ENCODE results near the gene UBE2J1. TPM values are rescaled to one million over a fixed set of nuclear protein-coding genes. Genes with fewer than 3 reads are reported as not detected.

Gene UBE2J1
- total and polyA plus RNA-seq, 10 of the 15 experiments (the other 5 are each of a cell fraction or from before 2014, with no cell fraction given), result 48.7 to 131 (median 90.0) TPM

GRCh38 chr6:89278956-89279355, 73.6 kb downstream of the UBE2J1 start:
- Histone ChIP-seq H3K4me3 (no peak overlapping the region), H3K36me3 (ENCODE audit: control insufficient read depth in 2 of 2, insufficient read depth in 2 of 2, low read length in 1 of 2) (no peaks in the 10 kb centered on the region), H3K4me2 (ENCODE audit: control insufficient read depth, insufficient read depth) (no peak overlapping the region), H3K79me2 (ENCODE audit: control insufficient read depth, insufficient read depth, low read length) (no peaks in the 10 kb centered on the region), H3K27ac (ENCODE audit: control insufficient read depth, insufficient read depth) (no peak overlapping the region), H3K27me3 (replicated peaks in 1 of 2; ENCODE audit: control insufficient read depth in 2 of 2, insufficient read depth in 2 of 2, low read length in 1 of 2) (no peaks in the 10 kb centered on the region), H3K4me1 (ENCODE audit: control insufficient read depth, insufficient read depth, low read length) (peaks cover 7% of the 10 kb centered on the region), H3K9ac (ENCODE audit: control insufficient read depth, insufficient read depth, low read length) (no peak overlapping the region), H4K20me1 (ENCODE audit: control insufficient read depth, insufficient read depth) (no peaks in the 10 kb centered on the region), H2AFZ (ENCODE audit: control insufficient read depth, low read depth, low read length) (no peak overlapping the region), H3K9me3 (replicated peaks; ENCODE audit: control insufficient read depth, insufficient read depth, low read length) (no peaks in the 10 kb centered on the region)
- BruUV-seq (replicated peaks), result no TSS peak
- CTCF ChIA-PET, result interaction anchor here (1.6 to 2.9 kb wide), 5 partner anchors 20 to 331 kb away, joined by 4 to 23 read pairs (median 9); no protein-coding TSS in a partner anchor
- ATAC-seq (no peak), FAIRE-seq (no peak), DNase-seq (ENCODE audit: low read depth, low spot score) (no peak)
- intact Hi-C loops (cut with micrococcal nuclease; ENCODE audit: unreplicated experiment), result no loop called here
- 73% methylated on average over 9 of the region's 9 CpGs for WGBS (ENCODE audit: insufficient coverage, insufficient replicate concordance, low lambda C conversion rate, missing lambda C conversion rate)
- RAD21 ChIA-PET (ENCODE audit: unreplicated experiment), result interaction anchor here (1.1 kb wide), 1 partner anchor 89 kb away, joined by 3 read pairs; no protein-coding TSS in a partner anchor
- SMC1A ChIA-PET (ENCODE audit: uncharacterized antibody, unreplicated experiment), result interaction anchor here (0.8 to 1.9 kb wide), 2 partner anchors 89 to 93 kb away, joined by 3 to 10 read pairs; no protein-coding TSS in a partner anchor
- in situ Hi-C loops (cut with MboI), result no loop called here
- POLR2A ChIA-PET, result interaction anchor here (1.0 kb wide), 1 partner anchor 19 kb away, joined by 3 read pairs; no protein-coding TSS in a partner anchor
- no peak for TF ChIP-seq ATF2 (IDR thresholded peaks at IDR 0.05; ENCODE audit: low read length)
- no peak for TF ChIP-seq MEF2A (IDR thresholded peaks at IDR 0.05; ENCODE audit: insufficient read depth, low read depth, low read length)
- no peak for TF ChIP-seq KAT2A (conservative IDR thresholded peaks at IDR 0.05; ENCODE audit: control insufficient read depth, low read depth, low read length)
- no peak for TF ChIP-seq CBFB (IDR thresholded peaks at IDR 0.05; ENCODE audit: low read depth)
- no peak for TF ChIP-seq BCL3 (IDR thresholded peaks at IDR 0.05; ENCODE audit: borderline replicate concordance, insufficient read depth, low read depth, low read length, poor library complexity, severe bottlenecking)
- TF ChIP-seq CBX5 (IDR thresholded peaks at IDR 0.05; ENCODE audit: low read depth), result no peak
- no peak for TF ChIP-seq GABPA (IDR thresholded peaks at IDR 0.05; ENCODE audit: low read depth)
- TF ChIP-seq IKZF2 (IDR thresholded peaks at IDR 0.05), result no peak
- no peak for TF ChIP-seq ZBTB40 (IDR thresholded peaks at IDR 0.05; ENCODE audit: borderline replicate concordance)
- TF ChIP-seq ZSCAN29 (IDR thresholded peaks at IDR 0.05), result no peak
- no peak for TF ChIP-seq RFX5 (IDR thresholded peaks at IDR 0.05; ENCODE audit: low read depth, low read length)
- no peak for TF ChIP-seq NFYA (IDR thresholded peaks at IDR 0.05; ENCODE audit: borderline replicate concordance, low read depth, low read length)
- no peak for TF ChIP-seq ZBED1 (IDR thresholded peaks at IDR 0.05; ENCODE audit: borderline replicate concordance)
- TF ChIP-seq ZNF592 (IDR thresholded peaks at IDR 0.05), result no peak
